Astrocyte of the spinal cord (primary cell): ENCODE measurements around the gene C2CD5.
A peak's percentile ranks its signal among the peaks of the same experiment; 100 is the strongest.
"Not testable (repeated sequence)": the region's sequence is repeated elsewhere in the genome, so short reads cannot be mapped to it uniquely, and the experiment has no call there.

Source experiments
- DNase-seq: peaks from one replicate; pipeline ENCODE4 v3.0.0; 2011; ENCODE audit warnings: low read depth, low spot score
- H3K4me3 ChIP-seq: 2 replicates; pipeline ENCODE4 v1.5.1; 2011; ENCODE audit warnings: low read depth, mild to moderate bottlenecking, low read length, moderate library complexity
- in situ Hi-C: cut with HindIII; loops from 2 replicates; pipeline ENCODE4 v1.10.0; 2017; ENCODE audit warnings: low sequenced_read_pairs
- TF ChIP-seq, protein P1 (sequence below): IDR thresholded peaks from 2 replicates; pipeline ENCODE4 v1.5.1; 2012; ENCODE audit warnings: low read depth, mild to moderate bottlenecking, low read length, inconsistent platforms

Gene C2CD5

DNA sequence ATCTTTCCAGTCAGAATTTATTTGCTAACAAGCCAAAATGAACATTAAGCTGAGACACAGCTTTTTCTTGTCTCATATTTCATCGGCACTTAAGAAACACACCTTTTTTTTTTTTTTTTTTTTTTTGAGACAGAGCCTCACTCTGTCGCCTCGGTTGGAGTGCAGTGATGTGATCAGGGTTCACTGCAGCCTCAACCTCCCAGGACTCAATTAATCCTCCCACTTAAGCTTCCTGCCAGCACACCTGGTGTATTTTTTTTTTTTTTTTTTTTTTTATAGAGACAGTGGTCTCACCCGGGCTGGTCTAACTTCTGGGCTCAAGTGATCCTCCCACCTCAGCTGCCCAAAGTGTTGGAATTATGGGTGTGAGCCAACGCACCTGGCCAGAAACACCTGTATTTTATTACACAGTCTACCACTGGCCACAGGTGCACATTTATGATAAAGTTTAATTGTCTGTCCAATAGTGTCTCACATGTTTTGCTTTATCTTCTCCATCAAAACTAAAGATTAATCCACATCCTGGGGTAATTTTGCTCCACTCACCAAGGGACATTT, 62.7 kb downstream of the C2CD5 start:
- H3K4me3 ChIP-seq: no peak overlapping the region
- TF ChIP-seq, protein P1, sequence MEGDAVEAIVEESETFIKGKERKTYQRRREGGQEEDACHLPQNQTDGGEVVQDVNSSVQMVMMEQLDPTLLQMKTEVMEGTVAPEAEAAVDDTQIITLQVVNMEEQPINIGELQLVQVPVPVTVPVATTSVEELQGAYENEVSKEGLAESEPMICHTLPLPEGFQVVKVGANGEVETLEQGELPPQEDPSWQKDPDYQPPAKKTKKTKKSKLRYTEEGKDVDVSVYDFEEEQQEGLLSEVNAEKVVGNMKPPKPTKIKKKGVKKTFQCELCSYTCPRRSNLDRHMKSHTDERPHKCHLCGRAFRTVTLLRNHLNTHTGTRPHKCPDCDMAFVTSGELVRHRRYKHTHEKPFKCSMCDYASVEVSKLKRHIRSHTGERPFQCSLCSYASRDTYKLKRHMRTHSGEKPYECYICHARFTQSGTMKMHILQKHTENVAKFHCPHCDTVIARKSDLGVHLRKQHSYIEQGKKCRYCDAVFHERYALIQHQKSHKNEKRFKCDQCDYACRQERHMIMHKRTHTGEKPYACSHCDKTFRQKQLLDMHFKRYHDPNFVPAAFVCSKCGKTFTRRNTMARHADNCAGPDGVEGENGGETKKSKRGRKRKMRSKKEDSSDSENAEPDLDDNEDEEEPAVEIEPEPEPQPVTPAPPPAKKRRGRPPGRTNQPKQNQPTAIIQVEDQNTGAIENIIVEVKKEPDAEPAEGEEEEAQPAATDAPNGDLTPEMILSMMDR: no peak
- no peak for DNase-seq
- in situ Hi-C loops: no loop called here

DNA sequence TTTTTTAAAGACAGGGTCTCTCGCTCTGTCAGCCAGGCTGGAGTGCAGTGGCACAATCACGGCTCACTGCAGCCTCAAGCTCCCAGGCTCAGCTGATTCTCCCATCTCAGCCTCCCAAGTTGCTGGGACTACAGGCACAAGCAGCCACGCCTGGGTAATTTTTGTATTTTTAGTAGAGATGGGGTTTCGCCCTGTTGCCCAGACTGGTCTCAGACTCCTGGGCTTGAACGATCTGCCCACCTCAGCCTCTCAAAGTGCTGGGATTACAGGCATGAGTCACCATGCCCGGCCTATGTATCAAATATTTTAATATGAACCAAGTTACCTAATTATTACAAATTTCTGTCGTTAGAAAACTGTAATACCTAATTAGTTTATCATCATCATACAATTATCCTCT, 63.5 kb downstream of the C2CD5 start:
- H3K4me3 ChIP-seq, DNase-seq, in situ Hi-C loops: not testable (repeated sequence)

DNA sequence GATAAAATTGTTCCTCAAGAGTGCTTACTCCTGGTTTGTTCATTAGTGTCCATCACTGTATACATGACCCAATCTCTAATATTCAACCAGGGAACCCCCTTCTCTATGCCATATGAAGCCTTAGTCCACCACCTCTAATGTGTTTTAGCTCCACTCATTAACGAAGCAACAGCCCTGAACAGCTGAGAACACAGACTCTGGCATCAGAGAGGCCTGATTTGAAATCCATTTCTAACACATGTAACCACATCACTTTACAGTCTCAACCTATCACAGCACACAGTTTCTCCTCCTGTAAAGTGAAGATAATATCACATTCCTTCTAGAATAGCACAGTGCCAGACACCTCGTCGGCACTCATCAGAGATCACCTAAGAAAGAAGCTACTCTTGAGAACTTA, 64.3 kb downstream of the C2CD5 start:
- DNase-seq: no peak
- TF ChIP-seq, protein P1: no peak
- no peak overlapping the region for H3K4me3 ChIP-seq
- in situ Hi-C loops: no loop called here

DNA sequence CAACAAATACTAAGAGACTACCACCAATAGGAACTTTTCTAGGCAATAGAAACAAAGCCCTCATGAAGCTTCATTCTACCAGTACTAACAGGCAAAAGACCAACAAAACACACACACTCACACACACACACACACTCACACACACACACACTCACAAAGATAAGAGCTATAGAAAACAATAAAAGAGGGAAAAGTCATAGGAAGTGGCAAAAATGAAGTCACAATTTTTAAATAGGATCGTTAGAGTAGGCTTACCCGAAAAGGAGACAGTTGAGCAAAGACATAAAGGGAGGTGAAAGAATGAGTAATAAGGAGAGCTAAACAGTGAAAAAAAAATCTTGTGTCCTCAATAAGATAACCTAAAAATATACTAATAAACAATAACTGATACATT, 66.5 kb downstream of the C2CD5 start:
- H3K4me3 ChIP-seq: no peak overlapping the region
- in situ Hi-C loops: no loop called here
- peak; percentile 40 for DNase-seq
- TF ChIP-seq, protein P1: no peak

DNA sequence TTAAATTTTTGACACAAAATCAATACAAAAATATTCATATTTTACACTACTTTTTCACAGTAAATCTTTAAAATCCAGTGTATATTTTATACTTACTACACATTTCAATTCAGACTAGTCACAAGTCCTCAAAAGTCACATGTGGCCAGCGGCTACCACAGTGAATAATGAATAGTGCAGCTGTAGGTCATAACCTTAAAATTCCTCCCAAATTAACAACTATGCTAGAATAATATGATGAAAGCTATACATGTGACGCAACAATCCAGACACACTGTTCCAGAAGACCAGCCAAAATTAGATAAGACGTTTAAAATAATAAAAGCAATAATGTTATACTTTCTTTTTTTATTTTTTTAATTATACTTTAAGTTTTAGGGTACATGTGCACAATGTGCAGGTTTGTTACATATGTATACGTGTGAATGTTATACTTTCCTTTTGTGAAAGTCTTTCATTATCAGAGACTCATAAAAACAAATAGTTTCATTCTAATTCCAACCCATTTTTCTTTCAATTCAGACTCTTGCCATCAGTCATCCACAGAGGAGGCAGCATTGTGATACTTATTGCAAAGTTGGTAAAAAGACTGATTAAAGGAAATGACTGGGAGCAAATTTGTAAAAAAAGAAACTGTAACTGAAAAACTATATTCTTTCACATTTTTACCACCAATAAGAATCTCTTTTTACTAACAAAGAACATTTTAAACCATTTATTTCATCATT, 67.0 kb downstream of the C2CD5 start:
- in situ Hi-C loops: no loop called here
- H3K4me3 ChIP-seq: no peak overlapping the region
- peak; percentile 83 for DNase-seq
- TF ChIP-seq, protein P1: no peak

- TF ChIP-seq, protein P1: no peak
- no peak overlapping the region for H3K4me3 ChIP-seq
- no peak for DNase-seq
- in situ Hi-C loops: no loop called here
Measured at GRCh38 chr12:22476133-22476532, 68.2 kb downstream of the C2CD5 start.

- in situ Hi-C loops: no loop called here
Measured at GRCh38 chr12:22474970-22475720, 69.2 kb downstream of the C2CD5 start.

More at GRCh38 chr12:22474970-22475720, 69.2 kb downstream of the C2CD5 start:
- H3K4me3 ChIP-seq: no peak overlapping the region
- TF ChIP-seq, protein P1: no peak
- peak; percentile 28 for DNase-seq
